ENCODE results near the gene AKIRIN2. TPM values are rescaled to one million over a fixed set of nuclear protein-coding genes. Genes with fewer than 3 reads are reported as not detected.
"Not testable (repeated sequence)": the region's sequence is repeated elsewhere in the genome, so short reads cannot be mapped to it uniquely, and the experiment has no call there.

The AKIRIN2 gene
- total RNA-seq, 2 experiments from 2014 or later, result 41.4 to 46.3 TPM

DNA sequence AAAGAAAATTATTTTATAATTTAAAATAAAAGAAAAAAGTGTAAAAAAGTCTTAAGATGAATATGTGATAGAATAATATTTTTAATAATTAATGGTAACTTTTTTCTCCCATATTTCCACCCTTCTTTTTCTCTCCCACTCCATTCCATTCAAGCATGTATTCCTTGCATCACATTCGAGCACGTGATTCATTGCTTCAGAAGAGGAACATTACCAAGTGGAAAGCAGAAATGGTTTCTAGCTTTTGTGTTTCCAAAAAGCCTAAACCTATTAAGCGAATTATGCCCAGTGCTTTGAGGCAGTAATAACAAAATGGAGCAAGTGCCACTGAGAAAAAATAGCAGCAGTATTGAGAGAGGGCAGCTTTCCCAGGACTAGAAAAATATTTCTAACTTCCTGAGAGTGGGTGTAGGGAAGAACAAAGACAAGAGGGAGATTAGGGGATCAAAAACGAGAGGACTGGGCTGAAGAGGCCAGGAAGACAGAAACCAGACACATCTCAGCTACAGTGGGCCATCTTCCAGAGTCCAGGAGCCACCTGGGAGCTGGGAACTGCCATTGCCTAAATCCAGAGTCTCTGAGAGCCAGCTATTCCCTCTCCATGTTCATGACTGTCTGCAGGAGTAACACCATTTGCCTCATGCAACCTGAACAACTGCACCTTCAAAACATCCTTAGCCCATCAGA, 15.0 kb upstream of the AKIRIN2 start:
- DNase-seq (no peak), ATAC-seq (no peak)
- Mint-ChIP-seq H3K27me3 (no peaks in the 10 kb centered on the region), H3K4me3 (no peak overlapping the region), H3K9me3 (ENCODE audit: low read depth) (no peaks in the 10 kb centered on the region), H3K27ac (no peak overlapping the region), H3K36me3 (ENCODE audit: low read depth) (no peaks in the 10 kb centered on the region), H3K4me1 (peaks cover 9% of the 10 kb centered on the region)
- POLR2A ChIA-PET, result interaction anchor here (0.5 kb wide), 1 partner anchor 17 kb away, joined by 4 read pairs; no protein-coding TSS in a partner anchor
- intact Hi-C loops (cut with DNase I, micrococcal nuclease), result no loop called here
- CTCF ChIA-PET, result no interaction called here

DNA sequence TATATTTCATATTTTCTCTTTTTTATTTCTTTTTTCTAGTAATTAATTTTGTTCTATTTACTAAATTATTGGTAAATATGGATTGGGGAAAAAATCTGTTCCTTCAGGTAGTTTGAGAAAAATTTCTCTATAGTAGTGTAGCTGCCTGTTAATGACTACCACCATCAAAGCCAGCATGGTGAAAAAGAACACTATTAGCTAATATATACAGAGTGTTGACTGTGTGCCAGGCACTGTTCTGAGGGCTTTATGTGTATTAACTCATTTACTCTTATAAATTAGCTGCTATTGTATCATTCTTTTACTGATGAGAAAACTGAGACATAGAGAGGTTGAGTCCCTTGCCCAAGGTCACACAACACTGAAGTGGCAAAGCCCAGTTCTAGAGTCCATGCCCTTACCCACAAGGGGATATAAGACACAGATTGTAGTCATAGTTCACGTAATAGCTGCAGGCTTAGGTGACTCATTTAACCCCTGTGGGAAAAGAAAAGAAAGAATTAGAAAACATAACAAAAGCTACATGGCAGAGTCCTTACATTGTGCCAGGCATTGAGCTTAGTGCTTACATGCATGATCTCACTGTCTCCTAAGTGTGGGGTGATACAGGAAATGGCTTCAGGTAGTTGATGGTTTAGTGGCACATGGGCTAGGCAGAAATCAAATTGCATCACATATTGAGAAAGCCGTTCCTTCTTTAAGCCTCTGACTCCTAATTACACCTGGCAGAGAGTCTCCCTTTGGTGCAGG, 12.2 kb upstream of the AKIRIN2 start:
- Mint-ChIP-seq H3K36me3 (ENCODE audit: low read depth) (no peaks in the 10 kb centered on the region), H3K9me3 (ENCODE audit: low read depth) (no peaks in the 10 kb centered on the region), H3K4me3 (no peak overlapping the region), H3K27me3 (no peaks in the 10 kb centered on the region), H3K4me1 (peaks cover 12% of the 10 kb centered on the region), H3K27ac (no peak overlapping the region)
- intact Hi-C loops (cut with DNase I, micrococcal nuclease), result no loop called here
- CTCF ChIA-PET, result interaction anchor here (1.3 kb wide), 1 partner anchor 9 kb away, joined by 4 read pairs; no protein-coding TSS in a partner anchor
- ATAC-seq (peak; percentile 87), DNase-seq (no peak)
- POLR2A ChIA-PET, result interaction anchor here (0.6 to 0.8 kb wide), 4 partner anchors 16 to 139 kb away, joined by 3 to 4 read pairs (median 3); no protein-coding TSS in a partner anchor

DNA sequence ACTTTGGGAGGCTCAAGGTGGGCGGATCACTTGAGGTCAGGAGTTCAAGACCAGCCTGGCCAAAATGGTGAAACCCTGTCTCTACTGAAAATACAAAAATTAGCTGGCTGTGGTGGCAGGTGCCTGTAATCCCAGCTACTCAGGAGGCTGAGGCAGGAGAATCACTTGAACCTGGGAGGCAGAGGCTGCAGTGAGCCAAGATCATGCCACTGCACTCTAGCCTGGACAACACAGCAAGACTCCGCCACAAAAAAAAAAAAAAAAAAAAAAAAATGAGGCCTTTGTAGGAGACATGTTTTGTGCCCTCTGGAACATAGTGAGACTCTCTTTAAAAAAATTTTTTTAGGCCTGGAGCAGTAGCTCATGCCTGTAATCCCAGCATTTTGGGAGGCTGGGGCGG, 10.7 kb upstream of the AKIRIN2 start:
- H3K36me3 Mint-ChIP-seq (ENCODE audit: low read depth); H3K27me3 Mint-ChIP-seq; intact Hi-C loops (cut with DNase I, micrococcal nuclease); H3K4me3 Mint-ChIP-seq; DNase-seq; ATAC-seq; H3K9me3 Mint-ChIP-seq (ENCODE audit: low read depth); H3K27ac Mint-ChIP-seq: not testable (repeated sequence)
- peaks cover 12% of the 10 kb centered on the region for H3K4me1 Mint-ChIP-seq
- ChIA-PET CTCF (interaction anchor here (0.6 kb wide), 2 partner anchors 12 to 60 kb away, joined by 3 to 4 read pairs; no protein-coding TSS in a partner anchor), POLR2A (interaction anchor here (0.7 kb wide), 1 partner anchor 514 kb away, joined by 5 read pairs; no protein-coding TSS in a partner anchor)

DNA sequence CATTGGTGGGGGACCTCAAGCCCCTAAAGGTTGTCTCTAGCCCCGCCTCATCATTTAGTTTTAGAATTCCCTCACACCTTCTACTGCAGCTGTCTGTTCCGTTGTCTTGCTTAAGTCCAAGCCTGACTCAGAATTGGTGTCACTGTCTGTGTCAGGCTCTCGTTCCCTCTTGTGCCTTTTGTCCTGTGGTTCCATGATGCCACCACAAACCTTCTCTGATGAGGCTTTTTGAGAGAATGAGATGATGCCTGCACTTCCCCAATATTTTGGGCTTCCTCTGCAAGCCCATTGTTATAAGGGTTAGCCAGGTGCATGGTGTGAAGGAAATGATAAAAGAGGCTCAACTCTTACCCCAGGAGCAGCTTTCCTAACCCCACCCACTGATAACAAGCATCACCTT, 8.1 kb upstream of the AKIRIN2 start:
- ChIA-PET CTCF (no interaction called here), POLR2A (no interaction called here)
- H3K4me1 Mint-ChIP-seq, result peaks cover 18% of the 10 kb centered on the region
- no peak overlapping the region for H3K4me3 Mint-ChIP-seq
- no peaks in the 10 kb centered on the region for H3K36me3 Mint-ChIP-seq (ENCODE audit: low read depth)
- DNase-seq, result no peak
- no peak overlapping the region for H3K27ac Mint-ChIP-seq
- intact Hi-C loops (cut with DNase I, micrococcal nuclease), result no loop called here
- H3K9me3 Mint-ChIP-seq (ENCODE audit: low read depth), result no peaks in the 10 kb centered on the region
- no peak for ATAC-seq
- no peaks in the 10 kb centered on the region for H3K27me3 Mint-ChIP-seq

DNA sequence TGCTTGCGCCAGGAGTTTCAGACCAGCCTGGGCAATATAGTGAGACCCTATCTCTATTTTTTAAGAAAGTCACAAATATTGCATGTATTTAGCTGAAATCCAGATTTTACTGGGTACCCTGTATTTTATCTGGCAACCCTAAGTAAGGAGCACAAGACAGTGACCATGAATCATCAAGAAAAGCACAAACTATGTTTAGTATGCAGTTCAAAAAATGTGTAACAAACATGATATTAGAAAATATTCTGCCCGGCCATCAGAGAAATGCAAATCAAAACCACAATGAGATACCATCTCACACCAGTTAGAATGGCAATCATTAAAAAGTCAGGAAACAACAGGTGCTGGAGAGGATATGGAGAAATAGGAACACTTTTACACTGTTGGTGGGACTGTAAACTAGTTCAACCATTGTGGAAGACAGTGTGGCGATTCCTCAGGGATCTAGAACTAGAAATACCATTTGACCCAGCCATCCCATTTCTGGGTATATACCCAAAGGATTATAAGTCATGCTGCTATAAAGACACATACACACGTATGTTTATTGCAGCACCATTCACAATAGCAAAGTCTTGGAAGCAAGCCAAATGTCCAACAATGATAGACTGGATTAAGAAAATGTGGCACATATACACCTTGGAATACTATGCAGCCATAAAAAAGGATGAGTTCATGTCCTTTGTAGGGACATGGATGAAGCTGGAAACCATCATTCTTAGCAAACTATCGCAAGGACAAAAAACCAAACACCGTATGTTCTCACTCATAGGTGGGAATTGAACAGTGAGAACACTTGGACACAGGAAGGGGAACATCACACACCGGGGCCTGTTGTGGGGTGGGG, 6.8 kb upstream of the AKIRIN2 start:
- CTCF ChIA-PET, result not testable (repeated sequence)

DNA sequence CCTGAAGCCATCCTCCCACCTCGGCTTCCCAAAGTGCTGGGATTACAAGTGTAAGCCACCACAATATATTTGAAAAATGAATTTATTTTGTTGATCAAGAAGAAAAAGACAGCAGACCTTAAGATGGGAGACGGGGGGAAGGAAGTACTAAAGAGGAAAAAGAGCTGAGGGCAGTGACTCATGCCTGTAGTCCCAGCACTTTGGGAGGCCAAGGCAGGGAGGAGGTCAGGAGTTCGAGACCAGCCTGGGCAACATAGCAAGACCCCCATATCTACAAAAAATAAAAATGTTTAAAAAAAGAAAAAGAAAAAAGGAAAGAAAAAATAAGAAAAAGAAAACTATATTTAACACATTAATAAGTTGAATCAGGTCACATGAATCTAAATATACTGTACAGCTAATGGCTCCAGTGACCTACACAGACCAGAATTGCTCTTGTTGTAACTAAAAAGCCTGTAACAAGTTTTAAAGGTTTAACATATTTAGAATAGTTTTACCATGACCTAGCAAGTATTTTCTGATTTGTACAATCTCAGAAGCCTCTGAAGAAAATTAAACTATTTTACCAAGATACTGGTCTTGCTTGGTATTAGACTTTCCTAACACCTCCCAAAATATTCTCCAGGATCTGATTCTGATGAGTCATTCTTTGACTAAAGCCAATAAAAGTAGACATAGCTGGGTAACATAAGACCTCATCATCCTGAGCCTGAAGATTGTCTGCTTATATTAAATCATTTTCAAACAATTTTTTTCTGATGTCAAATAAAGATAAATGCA, 4.3 kb upstream of the AKIRIN2 start:
- H3K9me3 Mint-ChIP-seq (ENCODE audit: low read depth), result no peaks in the 10 kb centered on the region
- intact Hi-C loops (cut with DNase I, micrococcal nuclease), result loop anchor here in 1 of 2 experiments (10.0 kb wide), 1 partner anchor 198 kb away; no protein-coding TSS in a partner anchor
- ChIA-PET CTCF (interaction anchor here (0.6 to 1.7 kb wide), 2 partner anchors 27 to 32 kb away, joined by 3 to 5 read pairs; no protein-coding TSS in a partner anchor), POLR2A (no interaction called here)
- no peaks in the 10 kb centered on the region for H3K36me3 Mint-ChIP-seq (ENCODE audit: low read depth)
- DNase-seq (no peak), ATAC-seq (no peak)
- no peaks in the 10 kb centered on the region for H3K27me3 Mint-ChIP-seq
- H3K4me1 Mint-ChIP-seq, result peaks cover 24% of the 10 kb centered on the region
- no peak overlapping the region for H3K4me3 Mint-ChIP-seq
- no peak overlapping the region for H3K27ac Mint-ChIP-seq

More for the DNA sequence above, 6.8 kb upstream of the AKIRIN2 start:
- ATAC-seq; DNase-seq; H3K36me3 Mint-ChIP-seq (ENCODE audit: low read depth); H3K9me3 Mint-ChIP-seq (ENCODE audit: low read depth); H3K27ac Mint-ChIP-seq; H3K27me3 Mint-ChIP-seq; POLR2A ChIA-PET; H3K4me3 Mint-ChIP-seq: not testable (repeated sequence)
- intact Hi-C loops (cut with DNase I, micrococcal nuclease), result loop anchor here in 1 of 2 experiments (10.0 kb wide), 1 partner anchor 196 kb away; no protein-coding TSS in a partner anchor
- H3K4me1 Mint-ChIP-seq, result peaks cover 15% of the 10 kb centered on the region

DNA sequence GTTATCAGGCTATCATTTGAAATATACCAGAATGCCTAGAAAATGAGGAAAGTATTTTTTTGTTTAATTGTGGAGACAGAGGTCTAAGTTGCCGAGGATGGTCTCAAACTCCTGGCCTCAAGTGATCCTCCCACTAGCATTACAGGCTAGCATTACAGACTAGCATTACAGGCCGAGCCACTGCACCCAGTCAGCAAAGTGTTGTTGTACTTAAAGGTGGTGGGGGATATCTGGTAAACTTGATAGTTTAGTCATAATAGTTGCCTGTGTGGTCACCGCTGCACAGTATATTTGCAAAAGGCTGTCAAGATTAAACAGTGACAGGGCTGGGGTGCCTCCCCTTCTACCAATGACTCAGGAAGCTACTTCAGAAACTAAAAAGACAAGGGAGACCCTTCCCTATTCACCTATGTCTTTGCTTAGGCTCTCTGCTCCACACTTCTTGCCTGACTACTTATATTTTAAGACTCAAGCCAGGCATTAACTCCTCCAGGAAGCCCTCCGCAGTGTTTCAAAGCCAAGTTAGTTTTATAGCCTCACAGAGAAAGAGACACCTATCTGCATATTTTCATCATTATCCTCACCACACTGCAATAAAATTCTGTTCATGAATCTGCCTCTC, 3.1 kb upstream of the AKIRIN2 start:
- CTCF ChIA-PET, result interaction anchor here (0.6 to 1.7 kb wide), 5 partner anchors 24 to 507 kb away, joined by 3 to 5 read pairs (median 3); no protein-coding TSS in a partner anchor
- Mint-ChIP-seq H3K27ac (no peak overlapping the region), H3K4me1 (peaks cover 24% of the 10 kb centered on the region), H3K36me3 (ENCODE audit: low read depth) (peaks cover 5% of the 10 kb centered on the region), H3K4me3 (no peak overlapping the region), H3K27me3 (no peaks in the 10 kb centered on the region), H3K9me3 (ENCODE audit: low read depth) (no peaks in the 10 kb centered on the region)
- POLR2A ChIA-PET, result no interaction called here
- intact Hi-C loops (cut with DNase I, micrococcal nuclease), result loop anchor here (1.0 to 10.0 kb wide), 2 partner anchors 33 to 200 kb away; no protein-coding TSS in a partner anchor
- ATAC-seq (peak; percentile 62), DNase-seq (peak; percentile 80)

DNA sequence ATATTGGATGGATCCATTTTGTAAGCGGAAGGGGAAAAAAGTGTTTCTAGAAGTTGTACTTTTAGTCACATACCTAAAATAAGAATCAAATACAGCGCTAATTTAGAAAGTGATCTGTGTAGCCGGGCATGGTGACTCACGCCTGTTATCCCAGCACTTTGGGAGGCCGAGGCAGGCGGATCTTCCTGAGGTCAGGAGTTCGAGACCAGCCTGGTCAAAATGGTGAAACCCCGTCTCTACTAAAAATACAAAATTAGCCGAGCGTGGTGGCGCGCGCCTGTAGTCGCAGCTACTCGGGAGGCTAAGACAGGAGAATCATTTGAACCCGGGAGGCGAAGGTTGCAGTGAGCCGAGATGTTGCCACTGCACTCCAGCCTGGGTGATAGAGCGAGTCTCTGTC, 1.0 kb upstream of the AKIRIN2 start:
- H3K27ac Mint-ChIP-seq, result peak overlapping the region; percentile 92
- H3K4me3 Mint-ChIP-seq, result peak overlapping the region; percentile 87
- intact Hi-C loops (cut with DNase I, micrococcal nuclease), result loop anchor here (2.0 to 10.0 kb wide), 6 partner anchors 202 to 1378 kb away; partner anchors contain the start of genes PNRC1 (in 1 of the 2), RNGTT (in 1 of the 2), SLC35A1 (in 1 of the 2) and SMIM8 (in 1 of the 2)
- H3K36me3 Mint-ChIP-seq (ENCODE audit: low read depth), result peaks cover 16% of the 10 kb centered on the region
- H3K27me3 Mint-ChIP-seq; CTCF ChIA-PET; H3K9me3 Mint-ChIP-seq (ENCODE audit: low read depth); ATAC-seq; DNase-seq: not testable (repeated sequence)
- POLR2A ChIA-PET, result interaction anchor here (1.7 kb wide), 1 partner anchor 36 kb away, joined by 11 read pairs; no protein-coding TSS in a partner anchor
- H3K4me1 Mint-ChIP-seq, result peaks cover 35% of the 10 kb centered on the region

DNA sequence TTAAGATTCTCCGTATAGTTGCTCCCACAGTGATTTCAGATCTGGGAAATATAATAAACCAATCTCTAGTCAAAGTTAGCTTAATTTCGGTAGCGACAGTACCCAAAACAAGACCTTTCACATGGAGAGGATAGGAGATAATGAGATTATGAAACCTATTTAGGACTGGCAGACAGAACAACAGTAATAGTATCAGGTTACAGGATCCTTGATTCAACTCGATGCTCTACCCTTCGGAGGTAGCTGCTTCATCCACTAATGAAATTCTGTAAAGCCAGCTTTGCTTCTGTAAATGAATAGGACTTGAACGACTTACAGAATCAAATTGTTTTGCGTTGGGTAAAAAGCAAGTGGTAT, 534 bp upstream of the AKIRIN2 start:
- no peak for ATAC-seq
- DNase-seq, result no peak
- ChIA-PET POLR2A (interaction anchor here (0.6 to 1.7 kb wide), 5 partner anchors 17 to 1160 kb away, joined by 3 to 11 read pairs (median 3); no protein-coding TSS in a partner anchor), CTCF (interaction anchor here (0.8 kb wide), 1 partner anchor 21 kb away, joined by 3 read pairs; no protein-coding TSS in a partner anchor)
- Mint-ChIP-seq H3K4me1 (peaks cover 40% of the 10 kb centered on the region), H3K27me3 (no peaks in the 10 kb centered on the region), H3K9me3 (ENCODE audit: low read depth) (no peaks in the 10 kb centered on the region), H3K36me3 (ENCODE audit: low read depth) (peaks cover 18% of the 10 kb centered on the region), H3K4me3 (peak overlapping the region; percentile 87), H3K27ac (peak overlapping the region; percentile 92)
- intact Hi-C loops (cut with DNase I, micrococcal nuclease), result loop anchor here (1.0 to 10.0 kb wide), 12 partner anchors 30 to 1378 kb away; partner anchors contain the start of genes ORC3 (in 2 of the 2), SLC35A1 (in 2 of the 2), SMIM8 (in 2 of the 2) and PNRC1 (in 1 of the 2)

DNA sequence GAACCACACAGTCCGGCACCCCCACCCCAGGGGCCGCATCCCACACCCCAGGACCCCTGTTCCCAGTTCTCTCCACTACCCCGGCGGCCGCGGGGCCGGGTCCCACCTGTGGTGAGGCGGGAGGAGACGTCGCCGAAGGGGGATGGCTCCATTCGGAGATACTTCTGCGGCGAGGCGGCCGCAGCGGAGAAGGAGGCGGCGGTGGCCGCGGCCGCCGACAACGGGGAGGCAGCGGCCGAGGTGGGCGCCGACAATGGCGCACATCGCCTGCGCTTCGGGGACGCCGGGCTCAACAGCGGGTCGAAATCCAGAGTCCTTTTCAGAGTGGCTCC, 723 bp downstream of the AKIRIN2 start:
- ATAC-seq (no peak), DNase-seq (no peak)
- CTCF ChIA-PET, result no interaction called here
- Mint-ChIP-seq H3K36me3 (ENCODE audit: low read depth) (peaks cover 20% of the 10 kb centered on the region), H3K9me3 (ENCODE audit: low read depth) (no peaks in the 10 kb centered on the region), H3K4me1 (peaks cover 47% of the 10 kb centered on the region), H3K27ac (peak overlapping the region; percentile 92), H3K4me3 (peak overlapping the region; percentile 87), H3K27me3 (no peaks in the 10 kb centered on the region)
- intact Hi-C loops (cut with DNase I, micrococcal nuclease), result loop anchor here in 1 of 2 experiments (2.0 to 10.0 kb wide), 4 partner anchors 107 to 547 kb away; partner anchors contain the start of genes SMIM8 and ZNF292
- POLR2A ChIA-PET, result interaction anchor here (0.6 to 1.7 kb wide), 5 partner anchors 37 to 418 kb away, joined by 3 to 11 read pairs (median 5); no protein-coding TSS in a partner anchor
